ENCODE results near the gene ZNRD2. TPM values are rescaled to one million over a fixed set of nuclear protein-coding genes. Genes with fewer than 3 reads are reported as not detected.

The ZNRD2 gene
- total and polyA plus RNA-seq, 2 donors from 2014 or later = 32.0 to 60.4 TPM

- peak overlapping the region in 2 of 3 donors; percentile 60 to 77 for H3K9ac ChIP-seq (ENCODE audit: low read length in 3 of 3)
- no peak for FAIRE-seq
- intact Hi-C loops (cut with DNase I) = no loop called here
- peak overlapping the region in 2 of 3 donors; percentile 72 to 80 for H3K4me3 ChIP-seq (ENCODE audit: low read length in 3 of 3)
- no peaks in the 10 kb centered on the region for H3K36me3 ChIP-seq (ENCODE audit: control insufficient read depth in 2 of 3, insufficient read depth in 3 of 3, low read length in 3 of 3)
- peak overlapping the region; percentile 71 to 89 for H3K27ac ChIP-seq (ENCODE audit: low read depth in 2 of 2, low read length in 2 of 2)
- TF ChIP-seq CTCF (IDR thresholded peaks at IDR 0.05; ENCODE audit: borderline replicate concordance, extremely low read depth, insufficient read depth) = peak; percentile 77
- peaks cover 0 to 47% (median 21%) of the 10 kb centered on the region in 3 donors for H3K4me1 ChIP-seq (ENCODE audit: control insufficient read depth in 2 of 3, insufficient read depth in 2 of 3, low read depth in 1 of 3, low read length in 3 of 3)
- H3K9me3 ChIP-seq (ENCODE audit: control insufficient read depth in 2 of 3, insufficient read depth in 1 of 3, low read length in 3 of 3) = no peaks in the 10 kb centered on the region
- DNase-seq = peak; percentile 90 to 99 (median 93)
- H3K27me3 ChIP-seq (ENCODE audit: control insufficient read depth, insufficient read depth, low read length) = no peaks in the 10 kb centered on the region
Observed at GRCh38 chr11:65574109-65574810, 4.0 kb downstream of the ZNRD2 start.

DNA sequence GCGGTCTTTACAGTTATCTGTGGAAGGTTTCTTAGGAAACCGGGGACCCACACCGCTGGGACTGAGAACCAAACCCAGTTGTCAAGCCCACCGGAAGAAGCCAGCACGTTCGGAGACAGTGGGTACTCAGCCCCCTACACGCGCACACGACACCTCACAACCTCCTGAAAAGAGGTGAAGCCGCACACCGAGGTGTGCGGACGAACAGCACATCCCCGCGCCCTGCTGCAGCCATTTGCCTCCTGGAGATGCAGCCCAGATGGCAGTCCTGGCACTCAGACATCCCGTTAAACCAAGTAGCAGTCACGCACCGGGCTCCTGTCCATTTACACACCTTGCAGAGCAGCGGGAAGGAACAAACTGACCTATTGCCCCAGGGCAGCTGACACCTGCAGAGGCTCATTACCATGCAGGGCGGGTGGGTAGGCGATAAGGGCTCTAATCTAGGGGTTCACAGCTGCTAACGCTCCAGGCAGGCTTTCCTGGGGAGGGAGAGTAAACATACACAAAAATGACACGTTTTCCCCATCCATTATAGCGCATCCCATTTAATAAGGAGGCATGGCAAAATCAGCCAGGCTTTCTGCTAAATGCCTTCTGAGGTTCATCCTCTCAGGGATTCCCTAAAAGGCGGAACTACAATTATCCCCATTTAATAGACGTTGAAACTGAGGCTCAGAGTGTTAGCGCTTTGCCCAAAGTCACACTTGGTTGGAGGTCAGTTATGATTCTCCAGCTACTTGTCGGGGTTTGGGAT is 4.7 kb downstream of the ZNRD2 start:
- peak overlapping the region in 2 of 3 donors; percentile 48 to 77 for H3K9ac ChIP-seq (ENCODE audit: low read length in 3 of 3)

GRCh38 chr11:65575568-65576231 is 5.4 kb downstream of the ZNRD2 start, which contains the start of gene EHBP1L1:
TSS of gene EHBP1L1 (plus strand) at chr11:65576053. CDS start at chr11:65576303, 250 bp downstream.
- Histone ChIP-seq H3K36me3 (ENCODE audit: control insufficient read depth in 2 of 3, insufficient read depth in 3 of 3, low read length in 3 of 3) (peaks cover 0 to 5% (median 0%) of the 10 kb centered on the region in 3 donors), H3K27me3 (ENCODE audit: control insufficient read depth, insufficient read depth, low read length) (no peaks in the 10 kb centered on the region), H3K4me3 (ENCODE audit: low read length in 3 of 3) (peak within 1 kb of the TSS; percentile 2 to 80 (median 68)), H3K4me1 (ENCODE audit: control insufficient read depth in 2 of 3, insufficient read depth in 2 of 3, low read depth in 1 of 3, low read length in 3 of 3) (peaks cover 0 to 45% (median 19%) of the 10 kb centered on the region in 3 donors), H3K9ac (ENCODE audit: low read length in 3 of 3) (peak within 1 kb of the TSS in 2 of 3 donors; percentile 48 to 77), H3K27ac (ENCODE audit: low read depth in 2 of 2, low read length in 2 of 2) (peak within 1 kb of the TSS; percentile 85 to 89), H3K9me3 (ENCODE audit: control insufficient read depth in 2 of 3, insufficient read depth in 1 of 3, low read length in 3 of 3) (no peaks in the 10 kb centered on the region)
- TF ChIP-seq CTCF (IDR thresholded peaks at IDR 0.05; ENCODE audit: borderline replicate concordance, extremely low read depth, insufficient read depth) = no peak
- intact Hi-C loops (cut with DNase I) = no loop called here
- DNase-seq (peak in 3 of 5 donors; percentile 75 to 90 (median 79)), FAIRE-seq (no peak)

More for the DNA sequence above, 4.7 kb downstream of the ZNRD2 start:
- FAIRE-seq = no peak
- peaks cover 0 to 45% (median 19%) of the 10 kb centered on the region in 3 donors for H3K4me1 ChIP-seq (ENCODE audit: control insufficient read depth in 2 of 3, insufficient read depth in 2 of 3, low read depth in 1 of 3, low read length in 3 of 3)
- H3K9me3 ChIP-seq (ENCODE audit: control insufficient read depth in 2 of 3, insufficient read depth in 1 of 3, low read length in 3 of 3) = no peaks in the 10 kb centered on the region
- peak overlapping the region; percentile 2 to 80 (median 68) for H3K4me3 ChIP-seq (ENCODE audit: low read length in 3 of 3)
- DNase-seq = peak in 2 of 5 donors; percentile 63 to 86
- H3K27ac ChIP-seq (ENCODE audit: low read depth in 2 of 2, low read length in 2 of 2) = peak overlapping the region; percentile 71 to 89
- no peak for TF ChIP-seq CTCF (IDR thresholded peaks at IDR 0.05; ENCODE audit: borderline replicate concordance, extremely low read depth, insufficient read depth)
- H3K36me3 ChIP-seq (ENCODE audit: control insufficient read depth in 2 of 3, insufficient read depth in 3 of 3, low read length in 3 of 3) = no peaks in the 10 kb centered on the region
- intact Hi-C loops (cut with DNase I) = no loop called here
- H3K27me3 ChIP-seq (ENCODE audit: control insufficient read depth, insufficient read depth, low read length) = no peaks in the 10 kb centered on the region
